AG04450 (cell line): Measurements from ENCODE around the gene CNGB1. TPM values are rescaled to one million over a fixed set of nuclear protein-coding genes. Genes with fewer than 3 reads are reported as not detected.

ENCODE experiments used
- CTCF ChIA-PET: fragments of 300-600, 350-600 bp; formaldehyde crosslinking; extraction: SDS; loops from one replicate; lab custom pipeline; 2022; ENCODE audit warnings: antibody characterized with exemption, inconsistent platforms; lab: Charles Lee
- POLR2A ChIA-PET: fragments of 350-600 bp; formaldehyde crosslinking; extraction: SDS; loops from one replicate; lab custom pipeline; 2021; ENCODE audit warnings: antibody characterized with exemption, inconsistent platforms; lab: Yijun Ruan, JAX
- DNase-seq: peaks from one replicate; pipeline ENCODE4 v3.0.0-alpha.2; 2011; ENCODE audit warnings: low read depth, low spot score
- H3K27ac ChIP-seq: one replicate; pipeline ENCODE4 v1.5.1; 2012; ENCODE audit warnings: low read depth, low read length, control low read depth
- H3K27me3 ChIP-seq: one replicate; pipeline ENCODE4 v1.6.0; 2012; ENCODE audit warnings: low read length; ENCODE audit not compliant: control insufficient read depth, insufficient read depth
- H3K4me3 ChIP-seq: 2 replicates; pipeline ENCODE4 v1.5.1; 2011; ENCODE audit warnings: mild to moderate bottlenecking, low read depth, low read length, control low read depth
- H3K9me3 ChIP-seq: 2 replicates; pipeline ENCODE4 v1.5.1; 2012; ENCODE audit warnings: low read length; ENCODE audit not compliant: control insufficient read depth, insufficient read depth
- CTCF ChIP-seq: IDR thresholded peaks from 2 replicates; pipeline ENCODE4 v1.5.1; 2011; ENCODE audit warnings: low read depth, low read length, control low read depth, inconsistent platforms
- polyA minus RNA-seq: library from RNA; depleted of rRNA, polyadenylated mRNA; stranded (reverse); fragments of >200 nt; gene quantifications from 2 replicates; pipeline ENCODE4 v1.2.3, GENCODE V29; 2011; rRNA and poly(A)+ RNA removed
- polyA plus RNA-seq: library from polyadenylated mRNA; depleted of rRNA; stranded (reverse); fragments of >200 nt; gene quantifications from 2 replicates; pipeline ENCODE4 v1.2.3, GENCODE V29; 2011; rRNA removed

Gene CNGB1
- polyA plus RNA-seq (not detected in 2 replicates), polyA minus RNA-seq (not detected in 2 replicates)

DNA sequence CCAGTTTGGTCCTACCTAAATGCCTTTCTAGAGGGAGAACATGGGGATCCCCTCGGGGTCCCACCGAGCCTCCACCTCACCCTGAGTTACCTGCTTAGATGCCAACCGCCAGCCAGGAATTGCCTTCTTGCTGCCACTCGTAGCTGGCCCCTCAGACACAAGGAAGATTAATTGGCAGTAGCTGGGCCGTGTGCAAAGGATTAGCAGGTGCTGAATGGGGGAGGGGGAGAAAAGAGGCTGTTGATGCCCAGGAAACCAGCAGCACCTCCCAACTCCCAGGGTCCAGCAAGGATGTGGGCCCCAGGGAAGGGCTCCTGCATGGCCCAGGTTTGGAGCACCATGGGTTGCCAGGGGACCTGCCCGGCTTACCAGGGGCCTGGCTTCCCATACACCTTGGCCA is at the start of gene CNGB1:
Gene CNGB1 (minus strand): TSS at position 159 of the 400 bp plus-strand sequence. CDS start 3,842 bp downstream, outside the sequence.
- no peak for TF ChIP-seq CTCF

DNA sequence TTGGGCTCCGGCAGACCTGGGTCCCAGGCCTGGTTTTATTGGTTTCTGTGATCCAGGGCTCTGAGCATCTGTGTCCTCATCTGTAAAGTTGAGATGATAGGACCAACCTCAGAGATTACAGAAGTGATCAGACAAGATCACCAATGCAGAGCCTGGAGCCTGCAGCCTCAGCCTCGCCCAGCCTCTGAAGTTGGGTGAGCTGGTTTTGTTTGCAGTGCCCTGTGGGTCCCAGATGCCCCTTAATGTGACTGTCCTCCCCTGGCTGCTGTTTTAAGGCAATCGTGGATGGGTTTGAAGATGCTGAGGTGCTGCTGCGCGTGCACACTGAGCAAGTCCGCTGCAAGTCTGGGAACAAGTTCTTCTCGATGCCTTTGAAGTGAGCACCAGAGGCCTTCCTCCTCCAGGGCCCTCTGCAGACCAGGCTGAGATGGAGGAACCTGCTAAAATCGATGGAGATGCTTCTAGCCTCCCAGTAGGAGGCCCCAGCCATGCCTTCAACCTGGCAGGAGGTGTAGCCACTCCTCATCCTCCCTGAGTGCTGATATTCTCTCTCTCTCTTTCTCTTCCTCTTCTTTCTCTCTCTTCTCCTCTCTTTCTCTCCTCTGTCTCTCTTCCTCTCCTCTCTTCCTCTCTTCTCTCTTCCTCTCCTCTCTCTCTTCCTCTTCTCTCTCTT is 49.1 kb upstream of the CNGB1 start:
- ChIA-PET CTCF (interaction anchor here (0.8 to 1.6 kb wide), 3 partner anchors 102 to 120 kb away, joined by 3 to 15 read pairs (median 3); partner anchors contain the start of gene CFAP20), POLR2A (no interaction called here)
- no peak overlapping the region for H3K4me3 ChIP-seq
- H3K27me3 ChIP-seq, result peaks cover 11% of the 10 kb centered on the region
- H3K27ac ChIP-seq, result no peak overlapping the region
- no peak for TF ChIP-seq CTCF
- no peak for DNase-seq
- H3K9me3 ChIP-seq, result no peaks in the 10 kb centered on the region; the same call in 1 of the 2 replicates

More for the DNA sequence above, at the start of gene CNGB1:
- no peaks in the 10 kb centered on the region for H3K9me3 ChIP-seq
- ChIA-PET CTCF (interaction anchor here (1.2 kb wide), 1 partner anchor 72 kb away, joined by 4 read pairs; no protein-coding TSS in a partner anchor), POLR2A (no interaction called here)
- DNase-seq, result no peak
- H3K27me3 ChIP-seq, result peaks cover 25% of the 10 kb centered on the region
- H3K4me3 ChIP-seq, result no peak within 1 kb of the TSS
- H3K27ac ChIP-seq, result no peak within 1 kb of the TSS

- no peak for DNase-seq
- no peak overlapping the region for H3K4me3 ChIP-seq
- peaks cover 2% of the 10 kb centered on the region for H3K27me3 ChIP-seq
- ChIA-PET POLR2A (no interaction called here), CTCF (interaction anchor here (0.7 to 1.6 kb wide), 3 partner anchors 9 to 165 kb away, joined by 3 to 15 read pairs (median 3); no protein-coding TSS in a partner anchor)
- H3K27ac ChIP-seq, result no peak overlapping the region
- TF ChIP-seq CTCF, result no peak
- no peaks in the 10 kb centered on the region for H3K9me3 ChIP-seq
Observed at GRCh38 chr16:58018803-58019202, 47.9 kb upstream of the CNGB1 start.

- H3K27ac ChIP-seq, result no peak overlapping the region
- POLR2A ChIA-PET, result no interaction called here
- DNase-seq, result no peak
- H3K4me3 ChIP-seq, result no peak overlapping the region
- CTCF ChIA-PET, result no interaction called here
- no peaks in the 10 kb centered on the region for H3K27me3 ChIP-seq
- no peaks in the 10 kb centered on the region for H3K9me3 ChIP-seq
- no peak for TF ChIP-seq CTCF
Observed at GRCh38 chr16:58016840-58017446, 46.0 kb upstream of the CNGB1 start.
